ENCODE data around the gene TEPSIN.

GRCh38 chr17:81238815-81239713 lies at the start of gene TEPSIN, which contains the start of gene NDUFAF8:
- TF ChIP-seq EZH2 (IDR thresholded peaks at IDR 0.05; ENCODE audit: borderline replicate concordance, low read depth, low read length, severe bottlenecking) = no peak
- no peak for TF ChIP-seq CTCF (IDR thresholded peaks at IDR 0.05; ENCODE audit: borderline replicate concordance, extremely low read depth, low read length, poor library complexity, severe bottlenecking)

Data from DND-41 (cell line).